ENCODE data around the gene PIP5K1B.

PIP5K1B gene

GRCh38 chr9:68717552-68718443 is 12.8 kb downstream of the PIP5K1B start:
- no peak overlapping the region for H3K4me3 ChIP-seq (ENCODE audit: low read depth, low read length)
- H3K79me2 ChIP-seq = no peaks in the 10 kb centered on the region
- H3K4me1 ChIP-seq = no peaks in the 10 kb centered on the region
- no peaks in the 10 kb centered on the region for H3K36me3 ChIP-seq (ENCODE audit: control insufficient read depth, insufficient read depth, low read length)
- no peak overlapping the region for H3K27ac ChIP-seq
- no peak overlapping the region for H2AFZ ChIP-seq
- H3K4me2 ChIP-seq (ENCODE audit: low read length) = no peak overlapping the region
- no peaks in the 10 kb centered on the region for H3K9me3 ChIP-seq (ENCODE audit: control insufficient read depth, low read length)
- H3K9ac ChIP-seq = no peak overlapping the region
- no peaks in the 10 kb centered on the region for H3K27me3 ChIP-seq (ENCODE audit: control insufficient read depth, insufficient read depth, low read length)
- TF ChIP-seq CTCF (IDR thresholded peaks at IDR 0.05) = no peak

- Histone ChIP-seq H3K36me3 (ENCODE audit: control insufficient read depth, insufficient read depth, low read length) (no peaks in the 10 kb centered on the region), H3K9me3 (ENCODE audit: control insufficient read depth, low read length) (no peaks in the 10 kb centered on the region), H3K4me1 (no peaks in the 10 kb centered on the region), H3K4me3 (ENCODE audit: low read depth, low read length) (no peak overlapping the region), H3K4me2 (ENCODE audit: low read length) (no peak overlapping the region), H3K79me2 (no peaks in the 10 kb centered on the region), H3K9ac (no peak overlapping the region), H3K27ac (no peak overlapping the region), H3K27me3 (ENCODE audit: control insufficient read depth, insufficient read depth, low read length) (no peaks in the 10 kb centered on the region), H2AFZ (no peak overlapping the region)
- no peak for TF ChIP-seq CTCF (IDR thresholded peaks at IDR 0.05)
Observed at GRCh38 chr9:68719847-68720246, 14.8 kb downstream of the PIP5K1B start.

GRCh38 chr9:68720656-68721313 is 15.7 kb downstream of the PIP5K1B start:
- Histone ChIP-seq H3K27ac (no peak overlapping the region), H3K27me3 (ENCODE audit: control insufficient read depth, insufficient read depth, low read length) (no peaks in the 10 kb centered on the region), H2AFZ (no peak overlapping the region), H3K4me1 (no peaks in the 10 kb centered on the region), H3K4me3 (ENCODE audit: low read depth, low read length) (no peak overlapping the region), H3K9me3 (ENCODE audit: control insufficient read depth, low read length) (no peaks in the 10 kb centered on the region), H3K9ac (no peak overlapping the region), H3K4me2 (ENCODE audit: low read length) (no peak overlapping the region), H3K36me3 (ENCODE audit: control insufficient read depth, insufficient read depth, low read length) (no peaks in the 10 kb centered on the region), H3K79me2 (no peaks in the 10 kb centered on the region)
- TF ChIP-seq CTCF (IDR thresholded peaks at IDR 0.05) = no peak

- Histone ChIP-seq H2AFZ (no peak overlapping the region), H3K4me3 (ENCODE audit: low read depth, low read length) (no peak overlapping the region), H3K36me3 (ENCODE audit: control insufficient read depth, insufficient read depth, low read length) (no peaks in the 10 kb centered on the region), H3K4me2 (ENCODE audit: low read length) (no peak overlapping the region), H3K79me2 (no peaks in the 10 kb centered on the region), H3K27ac (no peak overlapping the region), H3K27me3 (ENCODE audit: control insufficient read depth, insufficient read depth, low read length) (no peaks in the 10 kb centered on the region), H3K4me1 (no peaks in the 10 kb centered on the region), H3K9me3 (ENCODE audit: control insufficient read depth, low read length) (no peaks in the 10 kb centered on the region), H3K9ac (no peak overlapping the region)
- TF ChIP-seq CTCF (IDR thresholded peaks at IDR 0.05) = no peak
Observed at GRCh38 chr9:68721666-68722330, 16.8 kb downstream of the PIP5K1B start.
